H9 (cell line): ENCODE data around the gene PRG2. TPM values are rescaled to one million over a fixed set of nuclear protein-coding genes. Genes with fewer than 3 reads are reported as not detected.

Experiments
- DNase-seq: peaks from one replicate; pipeline ENCODE4 v3.0.0-alpha.2; 2017
- H2AFZ ChIP-seq: one replicate; pipeline ENCODE4 v1.6.1; 2013; ENCODE audit warnings: mild to moderate bottlenecking, low read length, control low read depth, moderate library complexity
- H2AK5ac ChIP-seq: 2 replicates; pipeline ENCODE4 v1.6.1; 2013; ENCODE audit warnings: low read length, control low read depth, mixed read lengths; ENCODE audit not compliant: insufficient read length
- H2BK120ac ChIP-seq: one replicate; pipeline ENCODE4 v1.6.1; 2013; ENCODE audit warnings: low read depth, mild to moderate bottlenecking, low read length, control low read depth, inconsistent platforms; ENCODE audit not compliant: poor library complexity, severe bottlenecking
- H2BK12ac ChIP-seq: 2 replicates; pipeline ENCODE4 v1.6.1; 2013; ENCODE audit warnings: low read length, control low read depth, mixed read lengths, low read depth; ENCODE audit not compliant: insufficient read length
- H2BK15ac ChIP-seq: 2 replicates; pipeline ENCODE4 v1.6.1; 2013; ENCODE audit warnings: low read depth, low read length, control low read depth
- H2BK20ac ChIP-seq: one replicate; pipeline ENCODE4 v1.6.1; 2013; ENCODE audit warnings: low read depth, mild to moderate bottlenecking, low read length, control low read depth, inconsistent platforms; ENCODE audit not compliant: poor library complexity, severe bottlenecking
- H2BK5ac ChIP-seq: 2 replicates; pipeline ENCODE4 v1.6.1; 2013; ENCODE audit warnings: low read length, control low read depth, mixed read lengths; ENCODE audit not compliant: insufficient read length
- H3K14ac ChIP-seq: 2 replicates; pipeline ENCODE4 v1.6.1; 2013; ENCODE audit warnings: low read length, control low read depth; ENCODE audit not compliant: insufficient read depth
- H3K18ac ChIP-seq: 2 replicates; pipeline ENCODE4 v1.6.1; 2013; ENCODE audit warnings: low read depth, mild to moderate bottlenecking, mixed read lengths, low read length, control low read depth; ENCODE audit not compliant: insufficient read length
- H3K23ac ChIP-seq: 2 replicates; pipeline ENCODE4 v1.6.1; 2013; ENCODE audit warnings: low read length, control low read depth, mixed read lengths, low read depth; ENCODE audit not compliant: insufficient read length
- H3K23me2 ChIP-seq: 2 replicates; pipeline ENCODE4 v1.6.1; 2013; ENCODE audit warnings: low read depth, mild to moderate bottlenecking, mixed read lengths, low read length, control low read depth; ENCODE audit not compliant: insufficient read length, poor library complexity, severe bottlenecking
- H3K27ac ChIP-seq: 2 replicates; pipeline ENCODE4 v1.5.1; 2013; ENCODE audit warnings: low read length, control low read depth, mixed read lengths, low read depth; ENCODE audit not compliant: insufficient read length
- H3K27me3 ChIP-seq: 2 replicates; pipeline ENCODE4 v1.6.1; 2013; ENCODE audit warnings: low read length, control low read depth, inconsistent platforms; ENCODE audit not compliant: insufficient read depth
- H3K4ac ChIP-seq: 2 replicates; pipeline ENCODE4 v1.6.1; 2013; ENCODE audit warnings: low read depth, mild to moderate bottlenecking, control low read depth, inconsistent platforms, low read length, moderate library complexity
- H3K4me1 ChIP-seq: 2 replicates; pipeline ENCODE4 v1.6.1; 2013; ENCODE audit warnings: low read length, control low read depth, inconsistent platforms; ENCODE audit not compliant: insufficient read depth
- H3K4me2 ChIP-seq: 2 replicates; pipeline ENCODE4 v1.6.1; 2013; ENCODE audit warnings: low read length, control low read depth, mixed read lengths; ENCODE audit not compliant: insufficient read length, insufficient read depth
- H3K56ac ChIP-seq: 2 replicates; pipeline ENCODE4 v1.6.1; 2013; ENCODE audit warnings: low read depth, mild to moderate bottlenecking, mixed read lengths, low read length, control low read depth; ENCODE audit not compliant: insufficient read length
- H3K79me1 ChIP-seq: 2 replicates; pipeline ENCODE4 v1.6.1; 2013; ENCODE audit warnings: low read depth, mild to moderate bottlenecking, moderate library complexity, low read length, control low read depth, inconsistent platforms; ENCODE audit not compliant: insufficient read depth, poor library complexity, severe bottlenecking
- H3K79me2 ChIP-seq: 2 replicates; pipeline ENCODE4 v1.6.1; 2013; ENCODE audit warnings: low read length, control low read depth, inconsistent platforms; ENCODE audit not compliant: insufficient read depth
- H3K9ac ChIP-seq: 2 replicates; pipeline ENCODE4 v1.6.1; 2013; ENCODE audit warnings: low read length, control low read depth, mixed read lengths; ENCODE audit not compliant: insufficient read length; ENCODE audit errors: extremely low read depth
- H3K9me3 ChIP-seq: one replicate; pipeline ENCODE4 v1.6.1; 2013; ENCODE audit warnings: low read depth, low read length, inconsistent platforms; ENCODE audit not compliant: control insufficient read depth
- H3T11ph ChIP-seq: one replicate; pipeline ENCODE4 v1.6.1; 2013; ENCODE audit warnings: mild to moderate bottlenecking, low read length, control low read depth, inconsistent platforms
- H4K20me1 ChIP-seq: one replicate; pipeline ENCODE4 v1.6.1; 2013; ENCODE audit not compliant: control insufficient read depth, insufficient read length, insufficient read depth
- H4K5ac ChIP-seq: 2 replicates; pipeline ENCODE4 v1.6.1; 2013; ENCODE audit warnings: low read depth, mild to moderate bottlenecking, mixed read lengths, low read length, control low read depth; ENCODE audit not compliant: insufficient read length
- H4K8ac ChIP-seq: replicated peaks from 2 replicates; pipeline ENCODE4 v1.6.1; 2013; ENCODE audit warnings: low read length, control low read depth, mixed read lengths, low read depth; ENCODE audit not compliant: insufficient read length
- H4K91ac ChIP-seq: 2 replicates; pipeline ENCODE4 v1.6.1; 2013; ENCODE audit warnings: low read depth, mild to moderate bottlenecking, moderate library complexity, mixed read lengths, low read length, control low read depth; ENCODE audit not compliant: insufficient read length
- H3K27ac Mint-ChIP-seq, 3 experiments: 2 replicates in 2 of 3; 3 replicates in 1 of 3; pipeline ENCODE4 v1.8.0; 2020 to 2021; ENCODE audit warnings: mixed read lengths in 3 of 3, mild to moderate bottlenecking in 1 of 3, moderate library complexity in 1 of 3
- H3K27me3 Mint-ChIP-seq: 2 replicates; pipeline ENCODE4 v1.8.0; 2021; ENCODE audit warnings: low read depth, mild to moderate bottlenecking, moderate library complexity, mixed read lengths
- H3K36me3 Mint-ChIP-seq, 3 experiments: 2 replicates in 2 of 3; 3 replicates in 1 of 3; pipeline ENCODE4 v1.8.0; 2020 to 2021; ENCODE audit warnings: low read depth in 3 of 3, mixed read lengths in 3 of 3; ENCODE audit not compliant: insufficient read depth in 1 of 3
- H3K4me1 Mint-ChIP-seq, 2 experiments: 2 replicates each; pipeline ENCODE4 v1.8.0; 2020; ENCODE audit warnings: mixed read lengths in 2 of 2
- H3K4me3 Mint-ChIP-seq, 2 experiments: 2 replicates in 1 of 2; 3 replicates in 1 of 2; pipeline ENCODE4 v1.8.0; 2020 to 2021; ENCODE audit warnings: mild to moderate bottlenecking in 2 of 2, mixed read lengths in 2 of 2, moderate library complexity in 1 of 2
- H3K9me3 Mint-ChIP-seq, 2 experiments: 2 replicates in 1 of 2; 3 replicates in 1 of 2; pipeline ENCODE4 v1.8.0; 2020; ENCODE audit warnings: mild to moderate bottlenecking in 2 of 2, mixed read lengths in 2 of 2, moderate library complexity in 1 of 2
- WGBS: extraction: QIAGEN DNeasy Blood & Tissue Kit; methylation state at CpG from one replicate; pipeline ENCODE4 v1.1.7; 2013; ENCODE audit warnings: missing lambda C conversion rate, low lambda C conversion rate, mixed read lengths; ENCODE audit not compliant: insufficient read length; ENCODE audit errors: extremely low coverage; 5-methylcytosine and 5-hydroxymethylcytosine counted together
- total RNA-seq: library from RNA; stranded (reverse); gene quantifications from 2 replicates; pipeline ENCODE4 v1.2.1, GENCODE V29; 2021
- TF ChIP-seq, protein P1 (sequence below): fragments of 200-600 bp; sonication (generic); conservative IDR thresholded peaks from 3 replicates; pipeline ENCODE4 v1.8.0; 2021; ENCODE audit warnings: antibody characterized with exemption, mild to moderate bottlenecking

Gene PRG2
- total RNA-seq, 1 experiment from 2014 or later, result not detected

DNA sequence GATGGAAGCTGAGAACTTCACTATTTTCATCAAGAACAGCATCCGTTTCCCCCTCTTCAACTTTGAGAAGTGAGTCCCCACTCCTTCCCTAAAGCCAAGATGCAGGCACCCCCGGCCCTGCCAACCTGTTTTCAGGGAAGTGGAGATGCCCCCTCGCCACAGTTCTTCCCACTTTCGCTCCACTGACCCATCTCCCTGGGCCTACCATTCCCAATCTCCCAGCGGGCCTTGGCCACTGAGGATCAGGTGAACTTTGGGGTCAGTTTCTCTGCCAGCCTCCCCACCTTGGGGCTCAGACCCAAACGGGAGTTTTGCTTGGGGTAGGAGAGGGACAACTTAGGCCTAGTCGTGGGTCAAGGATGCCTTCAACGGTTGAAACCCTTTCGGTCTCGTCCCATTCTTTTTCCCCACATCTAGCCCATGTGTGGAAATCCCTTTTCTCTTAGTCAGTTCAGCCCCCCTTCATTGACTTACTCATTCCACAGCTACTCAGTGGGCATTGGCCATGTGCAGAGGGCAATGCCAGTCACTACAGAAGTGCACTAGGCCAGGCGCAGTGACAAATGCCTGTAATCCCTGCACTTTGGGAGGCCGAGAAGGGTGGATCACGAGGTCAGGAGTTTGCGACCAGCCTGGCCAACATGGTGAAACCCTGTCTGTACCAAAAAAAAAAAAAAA lies 41.7 kb downstream of the PRG2 start:
- TF ChIP-seq, protein P1, sequence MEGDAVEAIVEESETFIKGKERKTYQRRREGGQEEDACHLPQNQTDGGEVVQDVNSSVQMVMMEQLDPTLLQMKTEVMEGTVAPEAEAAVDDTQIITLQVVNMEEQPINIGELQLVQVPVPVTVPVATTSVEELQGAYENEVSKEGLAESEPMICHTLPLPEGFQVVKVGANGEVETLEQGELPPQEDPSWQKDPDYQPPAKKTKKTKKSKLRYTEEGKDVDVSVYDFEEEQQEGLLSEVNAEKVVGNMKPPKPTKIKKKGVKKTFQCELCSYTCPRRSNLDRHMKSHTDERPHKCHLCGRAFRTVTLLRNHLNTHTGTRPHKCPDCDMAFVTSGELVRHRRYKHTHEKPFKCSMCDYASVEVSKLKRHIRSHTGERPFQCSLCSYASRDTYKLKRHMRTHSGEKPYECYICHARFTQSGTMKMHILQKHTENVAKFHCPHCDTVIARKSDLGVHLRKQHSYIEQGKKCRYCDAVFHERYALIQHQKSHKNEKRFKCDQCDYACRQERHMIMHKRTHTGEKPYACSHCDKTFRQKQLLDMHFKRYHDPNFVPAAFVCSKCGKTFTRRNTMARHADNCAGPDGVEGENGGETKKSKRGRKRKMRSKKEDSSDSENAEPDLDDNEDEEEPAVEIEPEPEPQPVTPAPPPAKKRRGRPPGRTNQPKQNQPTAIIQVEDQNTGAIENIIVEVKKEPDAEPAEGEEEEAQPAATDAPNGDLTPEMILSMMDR, result no peak
- no peak overlapping the region for H3T11ph ChIP-seq
- no peak overlapping the region for H3K4ac ChIP-seq
- H3K27ac ChIP-seq, result no peak overlapping the region
- H4K5ac ChIP-seq, result no peak overlapping the region
- H3K18ac ChIP-seq, result no peak overlapping the region
- H3K4me1 ChIP-seq, result no peaks in the 10 kb centered on the region
- H4K8ac ChIP-seq, result no peak overlapping the region
- H3K9ac ChIP-seq, result no peak overlapping the region
- H2AK5ac ChIP-seq, result no peak overlapping the region
- Mint-ChIP-seq H3K36me3 (peaks cover 0 to 5% (median 0%) of the 10 kb centered on the region in 3 experiments; a peak in 2 of 7 replicates), H3K27ac (no peak overlapping the region; a peak in 1 of 7 replicates), H3K27me3 (peaks cover 34% of the 10 kb centered on the region), H3K4me1 (peaks cover 25 to 43% of the 10 kb centered on the region in 2 experiments), H3K4me3 (no peak overlapping the region), H3K9me3 (peaks cover 3 to 8% of the 10 kb centered on the region in 2 experiments; a peak in 4 of 5 replicates)
- no peak overlapping the region for H3K56ac ChIP-seq
- no peak overlapping the region for H2BK120ac ChIP-seq
- peaks cover 5% of the 10 kb centered on the region for H3K23me2 ChIP-seq
- H3K9me3 ChIP-seq, result no peaks in the 10 kb centered on the region
- H2AFZ ChIP-seq, result no peak overlapping the region
- no peak overlapping the region for H3K14ac ChIP-seq
- no CpG with 5 or more reads among the region's 14 CpGs for WGBS
- no peak overlapping the region for H2BK12ac ChIP-seq
- H3K4me2 ChIP-seq, result no peak overlapping the region
- H3K79me2 ChIP-seq, result no peaks in the 10 kb centered on the region
- no peaks in the 10 kb centered on the region for H3K79me1 ChIP-seq
- H2BK15ac ChIP-seq, result no peak overlapping the region
- H2BK20ac ChIP-seq, result no peak overlapping the region
- no peaks in the 10 kb centered on the region for H4K20me1 ChIP-seq
- DNase-seq, result no peak
- H4K91ac ChIP-seq, result no peak overlapping the region
- H3K23ac ChIP-seq, result no peak overlapping the region
- H3K27me3 ChIP-seq, result no peaks in the 10 kb centered on the region
- no peak overlapping the region for H2BK5ac ChIP-seq
